H1 (cell line): Measurements from ENCODE around the gene SLC37A1. TPM values are rescaled to one million over a fixed set of nuclear protein-coding genes. Genes with fewer than 3 reads are reported as not detected.

Experiments used
- CBX5 ChIP-seq: fragments of 300-800, 300-1000 bp; sonication (generic); IDR thresholded peaks from 2 replicates; pipeline ENCODE4 v1.7.1; 2016; ENCODE audit warnings: antibody characterized with exemption, low read length, low read depth
- EGR1 ChIP-seq: IDR thresholded peaks from 2 replicates; pipeline ENCODE4 v1.6.1; 2011; ENCODE audit warnings: low read depth, low read length, borderline replicate concordance
- GABPA ChIP-seq: IDR thresholded peaks from 2 replicates; pipeline ENCODE4 v1.6.1; 2011; ENCODE audit warnings: mild to moderate bottlenecking, low read length, moderate library complexity, borderline replicate concordance; ENCODE audit not compliant: insufficient read depth
- TAF1 ChIP-seq: IDR thresholded peaks from 2 replicates; pipeline ENCODE4 v1.6.1; 2011; ENCODE audit warnings: mild to moderate bottlenecking, low read depth, low read length
- polyA plus RNA-seq, 7 experiments: library from polyadenylated mRNA; depleted of rRNA in 3 of 7; stranded (reverse) in 5 of 7; unstranded in 2 of 7; fragments of >200 nt in 5 of 7; fragments of 200-250 nt in 2 of 7; gene quantifications; 1 replicate in 5 of 7; 2 replicates in 1 of 7; 4 replicates in 1 of 7; pipeline versions ENCODE4 v1.2.1 to v1.2.3, GENCODE V29; 2011 to 2013; ENCODE audit warnings: missing spikeins in 2 of 7, mixed read lengths in 2 of 7
- total RNA-seq: library from RNA; stranded (reverse); fragmentation: NEBNext Ultra II Directional; extraction: Animal tissue kit (Norgen Biotek cat#: 25700); gene quantifications from 2 replicates; pipeline ENCODE4 v1.2.1, GENCODE V29; 2021
- TF ChIP-seq, protein P1 (sequence below): fragments of 300-600 bp; sonication (generic); IDR thresholded peaks from 2 replicates; pipeline ENCODE4 v1.7.1; 2012; ENCODE audit warnings: low read length, moderate library complexity, mild to moderate bottlenecking, inconsistent platforms; ENCODE audit not compliant: insufficient replicate concordance

The SLC37A1 gene
- total and polyA plus RNA-seq, 2 of the 8 experiments (the other 6 are each of a cell fraction or from before 2014, with no cell fraction given), result 15.6 to 30.9 TPM

GRCh38 chr21:42559326-42559725 lies 45.7 kb downstream of the SLC37A1 start (continued):
- TF ChIP-seq, protein P1, sequence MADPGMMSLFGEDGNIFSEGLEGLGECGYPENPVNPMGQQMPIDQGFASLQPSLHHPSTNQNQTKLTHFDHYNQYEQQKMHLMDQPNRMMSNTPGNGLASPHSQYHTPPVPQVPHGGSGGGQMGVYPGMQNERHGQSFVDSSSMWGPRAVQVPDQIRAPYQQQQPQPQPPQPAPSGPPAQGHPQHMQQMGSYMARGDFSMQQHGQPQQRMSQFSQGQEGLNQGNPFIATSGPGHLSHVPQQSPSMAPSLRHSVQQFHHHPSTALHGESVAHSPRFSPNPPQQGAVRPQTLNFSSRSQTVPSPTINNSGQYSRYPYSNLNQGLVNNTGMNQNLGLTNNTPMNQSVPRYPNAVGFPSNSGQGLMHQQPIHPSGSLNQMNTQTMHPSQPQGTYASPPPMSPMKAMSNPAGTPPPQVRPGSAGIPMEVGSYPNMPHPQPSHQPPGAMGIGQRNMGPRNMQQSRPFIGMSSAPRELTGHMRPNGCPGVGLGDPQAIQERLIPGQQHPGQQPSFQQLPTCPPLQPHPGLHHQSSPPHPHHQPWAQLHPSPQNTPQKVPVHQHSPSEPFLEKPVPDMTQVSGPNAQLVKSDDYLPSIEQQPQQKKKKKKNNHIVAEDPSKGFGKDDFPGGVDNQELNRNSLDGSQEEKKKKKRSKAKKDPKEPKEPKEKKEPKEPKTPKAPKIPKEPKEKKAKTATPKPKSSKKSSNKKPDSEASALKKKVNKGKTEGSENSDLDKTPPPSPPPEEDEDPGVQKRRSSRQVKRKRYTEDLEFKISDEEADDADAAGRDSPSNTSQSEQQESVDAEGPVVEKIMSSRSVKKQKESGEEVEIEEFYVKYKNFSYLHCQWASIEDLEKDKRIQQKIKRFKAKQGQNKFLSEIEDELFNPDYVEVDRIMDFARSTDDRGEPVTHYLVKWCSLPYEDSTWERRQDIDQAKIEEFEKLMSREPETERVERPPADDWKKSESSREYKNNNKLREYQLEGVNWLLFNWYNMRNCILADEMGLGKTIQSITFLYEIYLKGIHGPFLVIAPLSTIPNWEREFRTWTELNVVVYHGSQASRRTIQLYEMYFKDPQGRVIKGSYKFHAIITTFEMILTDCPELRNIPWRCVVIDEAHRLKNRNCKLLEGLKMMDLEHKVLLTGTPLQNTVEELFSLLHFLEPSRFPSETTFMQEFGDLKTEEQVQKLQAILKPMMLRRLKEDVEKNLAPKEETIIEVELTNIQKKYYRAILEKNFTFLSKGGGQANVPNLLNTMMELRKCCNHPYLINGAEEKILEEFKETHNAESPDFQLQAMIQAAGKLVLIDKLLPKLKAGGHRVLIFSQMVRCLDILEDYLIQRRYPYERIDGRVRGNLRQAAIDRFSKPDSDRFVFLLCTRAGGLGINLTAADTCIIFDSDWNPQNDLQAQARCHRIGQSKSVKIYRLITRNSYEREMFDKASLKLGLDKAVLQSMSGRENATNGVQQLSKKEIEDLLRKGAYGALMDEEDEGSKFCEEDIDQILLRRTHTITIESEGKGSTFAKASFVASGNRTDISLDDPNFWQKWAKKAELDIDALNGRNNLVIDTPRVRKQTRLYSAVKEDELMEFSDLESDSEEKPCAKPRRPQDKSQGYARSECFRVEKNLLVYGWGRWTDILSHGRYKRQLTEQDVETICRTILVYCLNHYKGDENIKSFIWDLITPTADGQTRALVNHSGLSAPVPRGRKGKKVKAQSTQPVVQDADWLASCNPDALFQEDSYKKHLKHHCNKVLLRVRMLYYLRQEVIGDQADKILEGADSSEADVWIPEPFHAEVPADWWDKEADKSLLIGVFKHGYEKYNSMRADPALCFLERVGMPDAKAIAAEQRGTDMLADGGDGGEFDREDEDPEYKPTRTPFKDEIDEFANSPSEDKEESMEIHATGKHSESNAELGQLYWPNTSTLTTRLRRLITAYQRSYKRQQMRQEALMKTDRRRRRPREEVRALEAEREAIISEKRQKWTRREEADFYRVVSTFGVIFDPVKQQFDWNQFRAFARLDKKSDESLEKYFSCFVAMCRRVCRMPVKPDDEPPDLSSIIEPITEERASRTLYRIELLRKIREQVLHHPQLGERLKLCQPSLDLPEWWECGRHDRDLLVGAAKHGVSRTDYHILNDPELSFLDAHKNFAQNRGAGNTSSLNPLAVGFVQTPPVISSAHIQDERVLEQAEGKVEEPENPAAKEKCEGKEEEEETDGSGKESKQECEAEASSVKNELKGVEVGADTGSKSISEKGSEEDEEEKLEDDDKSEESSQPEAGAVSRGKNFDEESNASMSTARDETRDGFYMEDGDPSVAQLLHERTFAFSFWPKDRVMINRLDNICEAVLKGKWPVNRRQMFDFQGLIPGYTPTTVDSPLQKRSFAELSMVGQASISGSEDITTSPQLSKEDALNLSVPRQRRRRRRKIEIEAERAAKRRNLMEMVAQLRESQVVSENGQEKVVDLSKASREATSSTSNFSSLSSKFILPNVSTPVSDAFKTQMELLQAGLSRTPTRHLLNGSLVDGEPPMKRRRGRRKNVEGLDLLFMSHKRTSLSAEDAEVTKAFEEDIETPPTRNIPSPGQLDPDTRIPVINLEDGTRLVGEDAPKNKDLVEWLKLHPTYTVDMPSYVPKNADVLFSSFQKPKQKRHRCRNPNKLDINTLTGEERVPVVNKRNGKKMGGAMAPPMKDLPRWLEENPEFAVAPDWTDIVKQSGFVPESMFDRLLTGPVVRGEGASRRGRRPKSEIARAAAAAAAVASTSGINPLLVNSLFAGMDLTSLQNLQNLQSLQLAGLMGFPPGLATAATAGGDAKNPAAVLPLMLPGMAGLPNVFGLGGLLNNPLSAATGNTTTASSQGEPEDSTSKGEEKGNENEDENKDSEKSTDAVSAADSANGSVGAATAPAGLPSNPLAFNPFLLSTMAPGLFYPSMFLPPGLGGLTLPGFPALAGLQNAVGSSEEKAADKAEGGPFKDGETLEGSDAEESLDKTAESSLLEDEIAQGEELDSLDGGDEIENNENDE, result no peak
- TF ChIP-seq GABPA (no peak), CBX5 (no peak), EGR1 (no peak), TAF1 (no peak)
